GM23248 (cell line): ENCODE data around the gene MAN1C1.

Experiments used
- EZH2 ChIP-seq: fragments of 200-600 bp; sonication (generic); IDR thresholded peaks from 2 replicates; pipeline ENCODE4 v1.6.1; 2018; ENCODE audit warnings: antibody characterized with exemption, mild to moderate bottlenecking; ENCODE audit not compliant: insufficient read depth, poor library complexity, severe bottlenecking
- EZH2phosphoT487 ChIP-seq: fragments of 200-600 bp; sonication (generic); IDR thresholded peaks from 2 replicates; pipeline ENCODE4 v1.6.1; 2018; ENCODE audit warnings: antibody characterized with exemption, moderate library complexity, mild to moderate bottlenecking, low read depth; ENCODE audit not compliant: insufficient read depth

GRCh38 chr1:25649505-25650288, 33.1 kb downstream of the MAN1C1 start:
- no peak for TF ChIP-seq EZH2
- no peak for TF ChIP-seq EZH2phosphoT487
